DOHH2 (cell line): ENCODE measurements around the gene LCN9.

Source experiments
- H3F3A ChIP-seq: fragments of 200-600 bp; sonication (generic), shearing (Covaris generic); 2 replicates; pipeline ENCODE4 v1.6.0; 2016; ENCODE audit warnings: antibody characterized with exemption, mild to moderate bottlenecking; ENCODE audit not compliant: control insufficient read depth, insufficient read depth
- H3K27ac ChIP-seq: fragments of 200-600 bp; sonication (generic); 2 replicates; pipeline ENCODE4 v1.5.1; 2014; ENCODE audit warnings: low read depth, mild to moderate bottlenecking, low read length, moderate library complexity
- H3K27me3 ChIP-seq: fragments of 200-600 bp; sonication (generic); 2 replicates; pipeline ENCODE4 v1.6.1; 2014; ENCODE audit warnings: mild to moderate bottlenecking, low read length, mixed read lengths; ENCODE audit not compliant: control insufficient read depth
- H3K36me3 ChIP-seq: fragments of 200-600 bp; sonication (generic); 2 replicates; pipeline ENCODE4 v1.6.1; 2014; ENCODE audit warnings: mild to moderate bottlenecking, low read length, moderate library complexity, mixed read lengths; ENCODE audit not compliant: control insufficient read depth
- H3K4me1 ChIP-seq: fragments of 200-600 bp; sonication (generic); 2 replicates; pipeline ENCODE4 v1.6.1; 2014; ENCODE audit warnings: mild to moderate bottlenecking, low read length, mixed read lengths; ENCODE audit not compliant: control insufficient read depth
- H3K4me2 ChIP-seq: fragments of 200-600 bp; sonication (generic); 2 replicates; pipeline ENCODE4 v1.6.0; 2014; ENCODE audit warnings: mild to moderate bottlenecking, low read length, moderate library complexity
- H3K4me3 ChIP-seq: fragments of 200-600 bp; sonication (generic); 2 replicates; pipeline ENCODE4 v1.5.1; 2014; ENCODE audit warnings: mild to moderate bottlenecking, low read length, mixed read lengths
- H3K79me2 ChIP-seq: fragments of 200-600 bp; sonication (generic); 2 replicates; pipeline ENCODE4 v1.6.1; 2014; ENCODE audit warnings: mild to moderate bottlenecking, low read length, mixed read lengths; ENCODE audit not compliant: control insufficient read depth
- H3K9me2 ChIP-seq: fragments of 200-600 bp; sonication (generic); replicated peaks from 2 replicates; pipeline ENCODE4 v1.6.1; 2014; ENCODE audit warnings: mild to moderate bottlenecking, low read length, mixed read lengths; ENCODE audit not compliant: control insufficient read depth
- H3K9me3 ChIP-seq: fragments of 200-600 bp; sonication (generic); 2 replicates; pipeline ENCODE4 v1.6.1; 2014; ENCODE audit warnings: antibody characterized with exemption, low read length, mixed read lengths; ENCODE audit not compliant: control insufficient read depth, insufficient read depth
- H4K20me1 ChIP-seq: fragments of 200-600 bp; sonication (generic); 2 replicates; pipeline ENCODE4 v1.6.0; 2014; ENCODE audit warnings: low read depth, mild to moderate bottlenecking, antibody characterized with exemption, low read length, moderate library complexity; ENCODE audit not compliant: control insufficient read depth, insufficient read depth
- CTCF ChIP-seq: fragments of 200-600 bp; sonication (generic); IDR thresholded peaks from one replicate; pipeline ENCODE4 v1.5.1; 2014; ENCODE audit warnings: antibody characterized with exemption, mild to moderate bottlenecking, low read depth, low read length; ENCODE audit not compliant: poor library complexity, severe bottlenecking
- EZH2phosphoT487 ChIP-seq: fragments of 200-600 bp; sonication (generic); IDR thresholded peaks from 2 replicates; pipeline ENCODE4 v1.6.1; 2017; ENCODE audit warnings: borderline replicate concordance, mild to moderate bottlenecking, antibody characterized with exemption, low read length, moderate library complexity, mixed read lengths

The LCN9 gene

GRCh38 chr9:135683401-135684034 is 20.4 kb downstream of the LCN9 start:
- no peaks in the 10 kb centered on the region for H3F3A ChIP-seq
- no peaks in the 10 kb centered on the region for H3K27me3 ChIP-seq
- no peak overlapping the region for H3K27ac ChIP-seq
- no peaks in the 10 kb centered on the region for H3K79me2 ChIP-seq
- H3K9me3 ChIP-seq, result no peaks in the 10 kb centered on the region
- no peak overlapping the region for H3K4me2 ChIP-seq
- H3K4me3 ChIP-seq, result no peak overlapping the region
- no peaks in the 10 kb centered on the region for H3K4me1 ChIP-seq
- no peak for TF ChIP-seq EZH2phosphoT487
- no peaks in the 10 kb centered on the region for H3K36me3 ChIP-seq
- H3K9me2 ChIP-seq, result no peaks in the 10 kb centered on the region
- H4K20me1 ChIP-seq, result no peaks in the 10 kb centered on the region

- H3K4me2 ChIP-seq, result no peak overlapping the region
- H3K4me1 ChIP-seq, result no peaks in the 10 kb centered on the region
- H3K79me2 ChIP-seq, result no peaks in the 10 kb centered on the region
- no peak overlapping the region for H3K27ac ChIP-seq
- H4K20me1 ChIP-seq, result no peaks in the 10 kb centered on the region
- H3F3A ChIP-seq, result no peaks in the 10 kb centered on the region
- H3K36me3 ChIP-seq, result no peaks in the 10 kb centered on the region
- TF ChIP-seq EZH2phosphoT487 (no peak), CTCF (no peak)
- no peaks in the 10 kb centered on the region for H3K27me3 ChIP-seq
- H3K4me3 ChIP-seq, result no peak overlapping the region
- no peaks in the 10 kb centered on the region for H3K9me3 ChIP-seq
- no peaks in the 10 kb centered on the region for H3K9me2 ChIP-seq
These were observed 21.6 kb downstream of the LCN9 start for GRCh38 chr9:135684691-135685090.

- Histone ChIP-seq H3K4me1 (no peaks in the 10 kb centered on the region), H3K9me2 (no peaks in the 10 kb centered on the region), H3K27me3 (no peaks in the 10 kb centered on the region), H3K79me2 (no peaks in the 10 kb centered on the region), H3K27ac (no peak overlapping the region), H3F3A (no peaks in the 10 kb centered on the region), H3K9me3 (no peaks in the 10 kb centered on the region), H3K36me3 (no peaks in the 10 kb centered on the region), H3K4me2 (no peak overlapping the region), H4K20me1 (no peaks in the 10 kb centered on the region), H3K4me3 (no peak overlapping the region)
- TF ChIP-seq EZH2phosphoT487 (no peak), CTCF (no peak)
These were observed 24.1 kb downstream of the LCN9 start for GRCh38 chr9:135687216-135687615.

- TF ChIP-seq EZH2phosphoT487 (no peak), CTCF (no peak)
- H3K9me3 ChIP-seq, result no peaks in the 10 kb centered on the region
- no peaks in the 10 kb centered on the region for H3F3A ChIP-seq
- H3K4me2 ChIP-seq, result no peak overlapping the region
- no peaks in the 10 kb centered on the region for H3K36me3 ChIP-seq
- H3K27me3 ChIP-seq, result no peaks in the 10 kb centered on the region
- no peaks in the 10 kb centered on the region for H3K4me1 ChIP-seq
- no peaks in the 10 kb centered on the region for H4K20me1 ChIP-seq
- H3K9me2 ChIP-seq, result no peaks in the 10 kb centered on the region
- no peak overlapping the region for H3K27ac ChIP-seq
- no peaks in the 10 kb centered on the region for H3K79me2 ChIP-seq
- H3K4me3 ChIP-seq, result no peak overlapping the region
These were observed 25.9 kb downstream of the LCN9 start for GRCh38 chr9:135689011-135689410.
